ENCODE measurements around the gene GPD1. TPM values are rescaled to one million over a fixed set of nuclear protein-coding genes. Genes with fewer than 3 reads are reported as not detected.

GPD1 gene
- 1,023 TPM for total RNA-seq
- long read RNA-seq, transcript GPD1-201 (8 exons, 3,082 nt), result major isoform, 6,058 of 6,921 reads
- long read RNA-seq, partial matches to known transcripts, result 315 of 6,921 reads
- long read RNA-seq, other reads (novel, unspliced or antisense), result 542 of 6,921 reads

DNA sequence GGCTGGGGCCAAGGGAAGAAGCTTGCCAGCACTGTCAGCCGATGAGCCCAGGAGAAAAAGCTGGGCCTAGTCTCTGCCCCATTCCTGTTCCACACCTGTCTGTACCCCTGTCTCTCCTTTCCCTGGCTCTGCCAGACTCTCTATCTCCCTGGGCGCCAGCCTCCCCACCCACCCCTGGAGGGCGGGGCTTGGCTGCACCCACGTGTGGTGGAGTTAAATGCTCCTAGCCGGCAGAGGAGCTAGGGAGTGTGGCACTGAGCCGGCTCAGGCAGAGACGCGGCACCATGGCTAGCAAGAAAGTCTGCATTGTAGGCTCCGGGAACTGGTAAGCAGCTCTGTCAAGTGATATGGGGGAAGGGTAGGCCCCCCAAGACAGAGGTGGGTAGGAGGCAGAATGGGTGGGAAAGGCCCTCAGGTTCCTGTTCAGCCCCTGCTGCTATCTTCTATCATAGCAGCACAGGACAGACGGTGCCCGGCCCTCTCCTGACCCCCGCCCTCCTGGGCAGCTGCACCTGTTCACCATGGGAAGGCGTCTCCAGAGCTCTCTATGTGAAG is at the start of gene GPD1:
Gene GPD1, plus strand, starts transcription at position 242 of the 555 bp plus-strand sequence. Its CDS starts 43 bp downstream, at position 285.
- DNase-seq (ENCODE audit: low spot score), result no peak

DNA sequence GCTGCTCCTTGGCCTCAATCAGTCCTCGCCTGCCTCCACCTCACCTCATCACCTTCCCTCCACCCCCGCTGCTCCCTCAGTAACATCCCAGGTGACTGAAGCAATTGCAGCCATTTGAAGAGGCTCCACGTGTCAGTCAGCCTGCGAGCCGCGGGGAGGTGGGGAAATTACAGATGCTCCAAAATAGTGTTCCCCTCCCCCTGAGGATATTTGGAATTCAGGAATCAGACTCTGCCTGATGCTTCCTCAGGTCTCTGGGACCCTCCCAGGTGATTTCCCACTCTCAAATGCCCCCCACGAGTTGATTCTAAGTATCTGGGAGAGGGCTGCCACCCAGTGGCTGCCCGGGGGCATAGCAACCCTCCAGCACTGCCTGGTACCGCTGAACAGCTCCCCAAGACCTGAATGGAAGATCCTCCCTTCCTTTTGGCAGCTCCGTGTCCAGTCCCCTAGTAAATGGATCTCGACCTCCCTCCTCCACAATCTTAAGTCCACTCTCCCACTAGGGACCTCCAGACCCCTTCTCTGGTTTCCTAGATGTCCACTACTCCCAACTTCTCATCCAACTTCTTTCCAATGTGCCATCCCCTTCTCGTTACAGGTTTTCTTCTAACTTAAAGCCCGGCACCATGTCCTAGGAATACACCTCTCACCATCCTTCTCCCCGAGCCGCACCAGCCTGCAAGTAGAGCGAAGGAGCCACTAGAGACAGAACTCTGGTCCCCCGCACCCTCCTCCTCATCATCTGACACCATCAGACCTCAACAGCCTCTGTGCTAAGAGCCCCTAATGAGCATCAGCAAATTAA is 47.8 kb upstream of the GPD1 start:
- no peak for DNase-seq (ENCODE audit: low spot score)

DNA sequence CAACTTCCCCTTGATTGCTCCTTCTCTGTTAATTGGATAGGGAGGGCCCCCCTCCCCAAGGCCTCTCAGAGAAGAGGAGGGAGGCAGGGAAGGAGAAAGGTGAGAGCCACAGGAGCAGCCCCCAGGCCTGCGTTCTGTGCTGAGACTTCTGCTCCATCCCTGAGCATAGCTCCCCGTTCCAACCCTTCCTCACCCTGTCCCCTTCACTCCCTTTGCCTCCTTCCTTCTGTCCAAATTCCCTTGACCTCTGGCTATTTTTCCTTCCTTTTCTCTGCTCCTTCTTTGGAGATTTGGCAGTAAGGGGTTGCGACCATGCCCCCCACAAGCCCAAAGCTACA is 47.2 kb upstream of the GPD1 start:
- DNase-seq (ENCODE audit: low spot score), result no peak

DNA sequence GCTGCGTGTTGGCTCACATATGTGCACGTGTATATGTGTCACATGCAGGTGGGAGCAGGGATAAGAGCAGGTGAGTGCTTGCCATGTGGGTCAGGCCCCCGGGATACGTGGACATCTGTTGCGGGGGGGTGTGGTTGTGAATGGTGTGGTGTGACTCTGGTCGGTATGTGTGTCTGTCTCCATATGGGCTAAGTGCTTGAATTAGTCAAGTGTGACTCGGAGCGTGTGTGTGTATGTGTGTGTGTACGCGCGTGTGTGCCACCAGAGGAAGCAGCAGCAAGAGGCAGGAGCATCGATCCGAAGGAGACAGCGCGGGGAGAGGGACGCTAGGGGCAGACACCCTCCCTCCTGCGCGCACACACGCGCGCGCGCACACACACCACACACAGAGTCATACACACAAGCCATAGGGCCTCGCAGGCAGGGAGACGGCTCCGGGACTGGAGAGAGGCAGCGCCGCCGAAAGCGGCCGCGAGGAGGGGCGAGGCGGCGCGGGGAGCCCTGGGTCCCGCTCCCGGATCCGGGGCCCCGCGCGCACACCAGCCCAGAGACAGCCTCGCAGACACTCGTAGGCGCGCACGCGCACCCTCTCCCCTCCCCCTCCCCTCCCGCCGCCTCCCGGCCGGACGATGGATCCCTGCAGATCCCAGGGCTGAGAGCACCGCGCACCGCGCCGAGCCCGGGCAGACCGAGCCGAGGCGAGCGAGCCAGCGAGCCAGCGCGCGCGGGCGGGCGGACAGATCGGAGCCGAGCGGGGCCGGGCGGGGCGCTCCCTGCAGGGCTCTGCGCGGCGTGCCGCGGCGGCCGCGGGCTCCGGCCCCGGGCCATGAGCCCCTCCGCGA is 46.6 kb upstream of the GPD1 start, which contains the start of gene ASIC1:
Gene ASIC1, plus strand, starts transcription at position 597 of the 842 bp plus-strand sequence. CDS start 1,171 bp downstream, outside the sequence.
- no peak for DNase-seq (ENCODE audit: low spot score)

DNA sequence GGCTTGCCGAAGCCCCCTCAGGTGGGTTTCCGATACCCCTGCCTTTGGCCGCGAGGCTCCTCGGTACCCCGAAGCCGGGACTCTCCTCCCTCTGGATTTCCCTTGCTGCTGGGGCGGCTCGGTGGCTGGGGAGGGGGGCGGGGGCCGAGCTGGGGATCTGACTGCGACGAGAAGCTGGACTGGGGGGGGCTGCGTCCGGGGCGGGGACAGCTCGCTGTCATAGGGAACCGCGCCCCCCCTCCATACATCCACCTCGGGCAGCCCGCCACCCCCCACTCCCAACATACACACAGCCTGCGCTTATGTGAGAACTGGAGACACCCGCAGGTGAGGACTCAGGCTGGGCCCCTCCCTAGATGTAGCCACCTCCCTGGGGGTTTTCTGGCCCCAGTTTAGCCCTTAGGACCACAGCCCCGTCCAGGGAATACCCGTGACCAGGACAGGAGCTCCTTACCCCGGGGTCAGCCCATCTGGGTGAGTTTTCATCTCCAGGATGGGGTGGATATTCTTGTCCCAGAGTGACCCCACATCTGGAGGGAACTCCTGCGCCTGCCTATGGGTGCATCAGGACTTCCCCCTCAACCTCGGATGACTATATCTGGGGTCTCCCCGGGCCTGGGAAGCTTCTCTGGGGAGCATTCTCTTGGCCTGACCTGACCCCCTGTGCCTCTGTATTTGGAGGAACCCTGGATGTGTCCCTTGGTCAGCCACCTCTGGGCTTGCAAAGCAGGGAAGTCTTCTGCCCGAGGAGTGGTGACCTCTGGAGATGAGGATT is 45.7 kb upstream of the GPD1 start:
- no peak for DNase-seq (ENCODE audit: low spot score)

DNA sequence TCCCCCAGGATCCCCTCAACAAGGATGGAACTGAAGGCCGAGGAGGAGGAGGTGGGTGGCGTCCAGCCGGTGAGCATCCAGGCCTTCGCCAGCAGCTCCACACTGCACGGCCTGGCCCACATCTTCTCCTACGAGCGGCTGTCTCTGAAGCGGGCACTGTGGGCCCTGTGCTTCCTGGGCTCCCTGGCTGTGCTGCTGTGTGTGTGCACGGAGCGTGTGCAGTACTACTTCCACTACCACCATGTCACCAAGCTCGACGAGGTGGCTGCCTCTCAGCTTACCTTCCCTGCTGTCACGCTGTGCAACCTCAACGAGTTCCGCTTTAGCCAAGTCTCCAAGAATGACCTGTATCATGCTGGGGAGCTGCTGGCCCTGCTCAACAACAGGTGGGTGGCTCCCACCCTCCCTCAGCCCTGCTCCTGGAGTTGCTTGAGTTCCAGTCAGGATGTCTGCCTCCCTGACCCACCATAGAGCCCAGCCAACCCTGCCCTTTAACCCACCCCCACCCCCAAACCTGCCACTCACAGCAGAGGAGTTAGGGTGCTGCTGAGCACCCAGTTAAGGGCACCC is 45.0 kb upstream of the GPD1 start:
- DNase-seq (ENCODE audit: low spot score), result no peak

DNA sequence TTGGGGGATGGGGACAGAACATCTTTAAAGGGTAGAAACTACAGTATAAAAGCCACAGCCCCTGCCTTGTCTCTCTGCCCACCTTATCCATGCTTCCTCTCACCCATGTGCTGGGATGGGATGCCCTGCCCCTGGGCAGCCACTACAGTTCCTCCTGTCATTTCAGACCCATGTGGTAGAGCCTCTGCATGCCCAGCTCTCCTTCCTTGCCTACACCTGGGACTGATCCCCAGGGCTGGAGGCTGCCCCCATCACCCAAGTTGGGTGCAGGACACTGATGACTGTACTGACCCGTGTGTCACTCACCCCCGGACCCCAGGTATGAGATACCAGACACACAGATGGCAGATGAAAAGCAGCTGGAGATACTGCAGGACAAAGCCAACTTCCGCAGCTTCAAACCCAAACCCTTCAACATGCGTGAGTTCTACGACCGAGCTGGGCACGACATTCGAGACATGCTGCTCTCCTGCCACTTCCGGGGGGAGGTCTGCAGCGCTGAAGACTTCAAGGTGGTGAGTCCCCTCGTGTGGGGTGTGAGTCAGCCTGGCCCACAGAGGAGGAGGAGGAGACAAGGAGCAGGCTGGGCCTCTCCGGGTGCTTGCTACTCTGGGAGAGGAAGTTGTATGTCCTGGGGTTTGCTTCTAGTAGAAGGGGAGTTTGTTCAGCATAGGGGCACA is 44.2 kb upstream of the GPD1 start:
- DNase-seq (ENCODE audit: low spot score), result no peak

DNA sequence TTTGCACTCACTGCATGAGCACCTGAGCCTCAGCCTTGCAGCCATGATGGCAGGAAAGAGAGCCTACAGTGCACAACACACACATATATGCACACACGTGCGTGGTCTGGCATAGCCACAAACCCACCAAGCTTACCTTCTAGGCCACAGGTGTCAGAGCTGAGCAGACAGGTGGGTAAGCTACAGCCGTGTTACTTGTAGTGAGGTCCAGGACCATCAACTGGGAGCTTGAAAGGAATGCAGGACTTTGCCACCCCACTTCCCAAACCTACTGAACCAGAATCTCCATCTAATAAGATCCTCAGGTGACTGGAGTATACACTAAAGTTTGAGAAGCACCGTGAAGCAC is 43.7 kb upstream of the GPD1 start:
- no peak for DNase-seq (ENCODE audit: low spot score)

DNA sequence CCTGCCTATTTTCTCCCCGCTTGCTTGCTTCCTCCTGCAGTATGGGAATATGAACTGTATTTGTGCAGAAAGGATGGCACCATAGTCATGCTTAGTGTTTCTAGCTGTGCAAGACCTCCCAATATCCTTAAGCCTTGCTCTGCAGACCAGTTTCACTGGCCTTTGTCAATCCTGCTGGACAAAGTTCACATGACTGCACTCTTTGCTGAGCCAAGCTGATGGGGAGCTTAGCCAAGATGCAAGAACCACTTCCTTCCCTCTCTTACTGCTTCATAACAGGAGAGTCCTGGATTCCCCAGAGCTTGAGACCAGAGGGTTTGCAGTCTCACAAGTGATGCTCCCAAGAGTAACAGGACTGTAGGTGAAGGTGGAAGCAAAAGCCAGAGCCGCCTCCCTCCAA is 42.6 kb upstream of the GPD1 start:
- no peak for DNase-seq (ENCODE audit: low spot score)

DNA sequence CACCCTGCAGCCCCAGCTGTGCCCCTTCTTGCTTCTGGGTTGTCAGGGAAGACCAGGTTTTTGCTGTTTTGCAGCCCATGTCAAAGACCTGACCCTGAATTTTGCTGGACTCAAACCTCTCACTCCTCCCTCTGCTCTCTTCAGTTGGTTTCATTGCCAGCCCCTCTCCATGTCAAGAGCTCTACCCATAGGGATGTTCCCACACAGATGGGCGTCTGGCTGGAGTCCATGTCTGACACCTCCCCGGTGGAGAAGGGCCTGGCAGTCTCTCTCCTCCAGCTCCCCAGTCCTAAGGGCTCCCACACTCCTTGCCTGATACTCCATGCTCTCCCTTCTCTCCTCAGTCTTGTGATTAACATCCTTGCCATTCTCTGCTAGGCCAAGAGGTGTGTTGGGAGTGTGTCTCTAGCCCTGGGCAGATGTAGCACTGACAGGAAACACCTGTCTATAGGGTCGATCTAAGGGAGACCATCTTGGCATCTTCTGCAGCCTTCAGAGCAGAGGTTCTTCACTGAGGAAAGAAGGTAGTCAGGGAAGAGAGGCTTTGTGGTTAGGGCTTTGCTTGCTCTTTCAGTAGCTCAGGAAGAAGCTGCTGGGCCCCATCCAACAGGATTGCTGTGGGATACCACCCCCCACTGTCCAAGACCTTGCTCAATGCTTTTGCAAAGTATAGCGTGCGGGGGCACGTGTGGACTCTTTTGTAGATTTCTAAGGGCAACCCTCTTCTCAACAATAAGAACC is 41.7 kb upstream of the GPD1 start:
- no peak for DNase-seq (ENCODE audit: low spot score)

DNA sequence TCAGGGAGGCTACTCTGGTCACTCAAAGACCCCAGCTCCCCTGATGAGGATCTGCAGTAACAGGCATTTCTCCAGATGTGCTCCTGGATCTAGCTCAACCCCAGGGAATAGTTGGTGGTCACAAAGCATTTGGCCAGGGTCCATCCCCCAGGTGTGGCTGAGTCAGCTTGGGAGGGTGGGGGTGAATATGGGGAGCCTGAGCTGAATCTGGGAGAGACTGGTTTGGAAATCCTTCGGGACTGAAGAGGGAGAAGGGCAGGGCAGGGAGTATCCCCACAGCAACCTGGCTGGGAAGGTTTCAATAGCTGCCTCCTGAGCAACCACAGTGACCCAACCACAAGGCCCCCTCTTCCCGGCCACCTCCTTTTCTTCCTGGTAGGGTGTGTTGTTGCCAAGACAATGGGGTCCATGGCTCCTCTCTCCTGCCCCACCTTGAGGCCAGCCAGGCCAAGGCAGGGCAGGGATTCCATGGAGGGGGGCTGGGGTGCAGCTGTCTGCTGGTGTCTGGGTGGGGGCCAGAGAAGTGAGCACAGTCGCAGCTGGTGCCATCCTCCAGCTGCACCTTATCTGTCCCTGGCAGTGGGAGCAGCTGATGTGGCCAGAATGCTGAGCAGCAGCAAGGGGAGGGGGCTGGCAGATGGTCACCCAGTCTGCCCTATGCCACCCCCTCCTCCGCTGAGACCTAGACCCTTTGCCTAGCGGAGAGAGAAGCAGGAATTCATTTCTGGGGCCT is 40.9 kb upstream of the GPD1 start:
- no peak for DNase-seq (ENCODE audit: low spot score)

DNA sequence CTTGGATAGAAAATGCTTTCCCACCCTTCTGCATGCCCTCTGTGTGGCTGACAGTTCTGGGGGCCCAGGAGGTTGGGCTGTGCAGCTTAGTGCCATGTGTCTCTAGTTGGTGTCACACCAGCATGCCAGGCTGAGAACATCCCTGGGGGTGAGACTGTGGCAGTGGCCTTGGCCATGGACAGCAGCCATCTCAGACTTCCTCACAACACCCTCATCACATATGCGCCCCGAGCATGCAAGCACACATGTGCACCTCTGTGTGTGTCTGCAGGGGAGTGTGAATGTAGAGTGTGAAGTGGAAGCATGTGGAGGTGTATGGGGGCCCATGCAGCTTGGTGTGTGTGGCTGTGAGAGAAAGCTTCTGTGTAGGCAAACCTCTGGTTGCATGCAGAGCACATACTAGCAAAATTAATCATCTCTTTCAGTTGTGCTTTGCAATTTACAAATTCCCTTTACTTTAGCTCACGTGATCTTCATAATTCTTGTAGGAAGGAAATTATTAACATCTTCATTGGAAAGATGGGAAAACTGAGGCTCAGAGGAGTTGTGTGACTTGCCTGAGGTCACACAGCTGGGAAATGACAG is 38.0 kb upstream of the GPD1 start:
- no peak for DNase-seq (ENCODE audit: low spot score)

DNA sequence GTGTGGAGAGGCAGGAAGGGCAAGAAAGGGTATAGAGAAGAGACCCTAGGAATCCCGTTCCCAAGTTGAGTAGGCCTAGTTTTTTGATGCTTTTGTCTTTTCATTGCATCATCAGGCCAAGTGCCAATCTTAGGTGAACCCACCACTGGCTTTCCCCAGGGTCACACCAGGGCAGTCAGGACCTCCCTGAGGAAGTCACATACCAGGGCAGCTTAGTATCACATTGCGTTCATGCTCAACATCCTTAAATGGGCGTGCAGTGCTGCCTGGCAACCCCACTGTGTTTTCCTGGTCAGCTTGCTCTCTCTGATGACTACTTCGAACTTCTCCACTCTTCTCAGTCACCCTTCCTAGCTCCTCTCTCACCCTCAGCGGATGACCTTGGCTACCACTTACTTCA is 37.4 kb upstream of the GPD1 start:
- DNase-seq (ENCODE audit: low spot score), result no peak

DNA sequence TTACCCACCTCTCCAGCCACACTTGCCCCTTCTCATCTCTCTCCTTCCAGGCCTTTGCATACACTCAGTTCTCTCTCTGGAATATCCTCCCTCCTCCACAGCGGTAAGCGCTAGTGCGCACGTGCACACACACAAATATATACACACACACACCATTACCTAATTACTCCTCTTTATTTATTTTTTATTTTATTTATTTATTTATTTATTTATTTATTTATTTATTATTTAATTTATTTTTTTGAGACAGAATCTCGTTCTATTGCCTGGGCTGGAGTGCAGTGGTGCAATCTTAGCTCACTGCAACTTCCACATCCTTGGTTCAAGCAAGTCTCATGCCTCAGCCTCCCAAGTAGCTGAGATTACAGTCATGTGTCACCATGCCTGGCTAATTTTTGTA is 34.7 kb upstream of the GPD1 start:
- no peak for DNase-seq (ENCODE audit: low spot score)

DNA sequence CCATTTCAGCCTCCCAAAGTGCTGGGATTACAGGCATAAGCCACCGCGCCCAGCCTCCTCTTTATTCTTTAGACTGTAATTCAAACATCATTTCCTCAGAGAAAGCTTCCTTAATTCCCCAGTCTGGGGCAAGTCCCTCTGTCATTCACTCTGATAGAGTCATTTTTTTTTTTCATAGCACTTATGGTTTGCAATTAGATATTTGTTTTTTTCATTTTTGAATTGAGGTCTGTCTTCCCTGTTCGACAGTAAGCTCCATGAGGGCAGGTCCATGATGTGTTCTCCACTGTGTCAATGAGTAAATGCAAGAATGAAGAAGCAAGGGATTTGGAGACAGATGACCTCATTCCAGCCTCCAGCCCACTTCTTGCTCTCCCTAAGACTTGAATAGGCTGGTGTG is 34.3 kb upstream of the GPD1 start:
- DNase-seq (ENCODE audit: low spot score), result no peak

DNA sequence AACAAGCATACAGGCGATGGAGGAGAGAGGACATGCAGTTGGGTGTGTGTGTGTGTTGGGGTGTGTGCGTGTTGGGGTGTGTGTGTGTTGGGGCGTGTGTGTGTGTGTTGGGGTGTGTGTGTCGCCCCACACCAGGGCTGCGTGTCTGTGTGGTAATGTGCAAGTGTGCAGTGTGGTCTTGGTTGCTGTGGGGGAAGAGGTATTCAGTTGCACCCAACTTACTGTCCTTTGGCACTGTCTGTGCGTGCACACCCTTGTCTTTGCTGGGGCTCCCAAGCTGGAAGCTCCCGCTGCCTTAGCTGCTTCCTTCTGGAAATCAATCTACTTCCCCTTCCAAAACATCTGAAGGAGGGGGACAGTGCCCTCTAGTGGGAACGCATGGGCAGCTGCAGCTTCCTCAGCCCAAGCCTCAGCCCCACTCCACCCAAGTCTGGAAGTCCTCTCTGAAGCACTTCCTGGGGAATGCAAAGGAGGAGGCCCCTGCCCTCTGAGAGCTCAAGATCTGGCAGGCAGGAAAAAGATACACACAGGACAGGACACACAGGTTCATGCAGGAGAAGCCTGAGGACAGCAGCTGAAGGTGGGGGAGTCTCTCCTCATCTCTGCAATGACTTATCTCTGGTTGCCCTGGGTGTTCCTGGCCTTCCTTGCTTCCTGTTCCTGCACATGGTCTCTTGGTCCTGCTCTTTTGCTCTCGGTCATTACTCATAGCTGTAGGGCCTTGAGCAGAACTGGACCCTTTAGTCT is 33.3 kb upstream of the GPD1 start:
- DNase-seq (ENCODE audit: low spot score), result no peak

DNA sequence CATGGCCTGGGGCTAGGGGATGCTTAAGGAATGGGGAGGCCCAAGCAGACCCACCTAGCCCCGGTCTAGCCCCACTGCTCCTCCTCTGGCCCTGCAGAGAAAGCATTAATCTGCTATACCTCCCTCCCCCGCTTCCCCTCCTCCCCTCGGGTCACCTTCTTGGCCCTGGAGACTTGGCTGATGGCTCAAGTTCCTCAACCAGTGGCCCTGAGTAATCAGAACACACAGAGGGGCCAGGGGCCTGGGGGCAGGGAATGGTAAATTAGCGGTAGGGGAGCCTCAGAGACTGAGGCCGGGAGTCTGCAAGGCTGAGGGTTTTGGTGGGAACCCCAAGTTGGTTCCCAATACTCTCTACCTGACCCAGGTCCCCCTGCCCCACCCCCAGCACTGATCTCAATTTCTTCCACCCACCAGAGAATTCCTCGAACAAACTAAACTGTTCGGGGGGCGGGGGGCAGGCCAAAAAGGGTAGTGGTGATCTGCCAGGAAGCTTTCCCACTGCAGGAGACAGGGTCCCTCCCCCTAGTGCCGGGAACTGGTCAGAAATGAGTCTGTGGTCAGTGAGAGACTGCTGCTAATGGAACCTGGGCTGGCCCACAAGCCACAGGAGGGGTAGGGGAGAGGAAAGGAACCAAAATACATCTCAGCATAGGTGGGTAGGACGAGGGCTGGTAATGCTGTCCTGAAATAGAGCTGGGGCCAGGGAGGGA is 31.5 kb upstream of the GPD1 start:
- no peak for DNase-seq (ENCODE audit: low spot score)
